HEK293 (cell line): ENCODE results near the gene ACVR2A.

Experiments used
- CTCF ChIA-PET: fragments of 350-600 bp; formaldehyde crosslinking; extraction: SDS; loops from one replicate; lab custom pipeline; 2021; ENCODE audit warnings: antibody characterized with exemption; lab: Yijun Ruan, JAX
- POLR2A ChIA-PET: fragments of 300-600 bp; formaldehyde crosslinking; extraction: SDS; loops from one replicate; lab custom pipeline; 2020; ENCODE audit warnings: antibody characterized with exemption, inconsistent platforms; lab: Yijun Ruan, JAX
- H3K27ac ChIP-seq: fragments of 200-500 bp; sonication (Bioruptor generic); 2 replicates; pipeline ENCODE4 v1.5.1; 2014; ENCODE audit warnings: low read depth, low read length, control low read depth, inconsistent platforms; ENCODE audit errors: extremely low read depth
- H3K36me3 ChIP-seq, 2 experiments: fragments of 200-500 bp in 1 of 2; sonication (Bioruptor generic) in 1 of 2; 1 replicate in 1 of 2; 2 replicates in 1 of 2; pipeline ENCODE4 v1.5.1; 2014 to 2017; ENCODE audit warnings: inconsistent platforms in 2 of 2, low read length in 2 of 2; ENCODE audit not compliant: control insufficient read depth in 2 of 2, insufficient read depth in 1 of 2
- H3K4me1 ChIP-seq: fragments of 200-500 bp; sonication (Bioruptor generic); 2 replicates; pipeline ENCODE4 v1.5.1; 2014; ENCODE audit warnings: mild to moderate bottlenecking, low read length, inconsistent platforms; ENCODE audit not compliant: control insufficient read depth, insufficient read depth
- H3K4me3 ChIP-seq: 2 replicates; pipeline ENCODE4 v1.5.1; 2011; ENCODE audit warnings: low read depth, mild to moderate bottlenecking, control low read depth, low read length, moderate library complexity
- H3K9me3 ChIP-seq: fragments of 200-500 bp; sonication (Bioruptor generic); 2 replicates; pipeline ENCODE4 v1.5.1; 2014; ENCODE audit warnings: low read depth, low read length, inconsistent platforms; ENCODE audit not compliant: control insufficient read depth, insufficient read depth
- FEZF1 ChIP-seq: fragments of 450-650 bp; formaldehyde crosslinking; IDR thresholded peaks from 2 replicates; pipeline ENCODE4 v1.5.1; 2016; ENCODE audit warnings: missing biosample characterization, missing genetic modification characterization
- IKZF3 ChIP-seq: fragments of 450-650 bp; IDR thresholded peaks from 2 replicates; pipeline ENCODE4 v1.5.0; 2018; ENCODE audit warnings: missing biosample characterization, mild to moderate bottlenecking, missing genetic modification characterization, moderate library complexity
- KLF8 ChIP-seq: fragments of 450-650 bp; formaldehyde crosslinking; IDR thresholded peaks from 2 replicates; pipeline ENCODE4 v1.5.1; 2016; ENCODE audit warnings: missing biosample characterization, missing genetic modification characterization
- ZBTB1 ChIP-seq: fragments of 450-650 bp; formaldehyde crosslinking; IDR thresholded peaks from 2 replicates; pipeline ENCODE4 v1.5.1; 2016; ENCODE audit warnings: missing biosample characterization, missing genetic modification characterization
- ZBTB21 ChIP-seq: fragments of 450-650 bp; formaldehyde crosslinking; IDR thresholded peaks from 2 replicates; pipeline ENCODE4 v1.5.1; 2017; ENCODE audit warnings: missing biosample characterization, missing genetic modification characterization
- ZBTB26 ChIP-seq: fragments of 450-650 bp; formaldehyde crosslinking; optimal IDR thresholded peaks from 2 replicates; pipeline ENCODE3; 2016; ENCODE audit warnings: missing biosample characterization, mild to moderate bottlenecking, missing genetic modification characterization
- ZBTB7A ChIP-seq: fragments of 450-650 bp; formaldehyde crosslinking; IDR thresholded peaks from 2 replicates; pipeline ENCODE4 v1.5.1; 2016; ENCODE audit warnings: low read depth, missing biosample characterization, missing genetic modification characterization
- ZBTB8A ChIP-seq: fragments of 450-650 bp; formaldehyde crosslinking; IDR thresholded peaks from 2 replicates; pipeline ENCODE4 v1.5.1; 2016; ENCODE audit warnings: missing biosample characterization, missing genetic modification characterization
- ZFHX2 ChIP-seq: fragments of 450-650 bp; formaldehyde crosslinking; conservative IDR thresholded peaks from 2 replicates; pipeline ENCODE4 v1.5.1; 2016; ENCODE audit warnings: missing biosample characterization, missing genetic modification characterization
- ZNF114 ChIP-seq: fragments of 450-650 bp; formaldehyde crosslinking; IDR thresholded peaks from 2 replicates; pipeline ENCODE4 v1.5.0; 2017; ENCODE audit warnings: missing biosample characterization, missing genetic modification characterization
- ZNF121 ChIP-seq: fragments of 450-650 bp; formaldehyde crosslinking; IDR thresholded peaks from 2 replicates; pipeline ENCODE4 v1.5.1; 2016; ENCODE audit warnings: missing biosample characterization, missing genetic modification characterization
- ZNF157 ChIP-seq: fragments of 450-650 bp; formaldehyde crosslinking; IDR thresholded peaks from 2 replicates; pipeline ENCODE4 v1.5.1; 2016; ENCODE audit warnings: missing biosample characterization, missing genetic modification characterization
- ZNF19 ChIP-seq: fragments of 450-650 bp; formaldehyde crosslinking; IDR thresholded peaks from 2 replicates; pipeline ENCODE4; 2016; ENCODE audit warnings: missing biosample characterization, missing genetic modification characterization, low read depth
- ZNF292 ChIP-seq: fragments of 450-650 bp; formaldehyde crosslinking; IDR thresholded peaks from 2 replicates; pipeline ENCODE4 v1.5.1; 2016; ENCODE audit warnings: low read depth, missing biosample characterization, missing genetic modification characterization, borderline replicate concordance
- ZNF302 ChIP-seq: fragments of 450-650 bp; formaldehyde crosslinking; IDR thresholded peaks from 2 replicates; pipeline ENCODE4 v1.5.1; 2016; ENCODE audit warnings: missing biosample characterization, missing genetic modification characterization, low read depth
- ZNF311 ChIP-seq: fragments of 450-650 bp; formaldehyde crosslinking; IDR thresholded peaks from 2 replicates; pipeline ENCODE4 v1.5.1; 2017; ENCODE audit warnings: missing biosample characterization, missing genetic modification characterization, borderline replicate concordance
- ZNF391 ChIP-seq: fragments of 450-650 bp; formaldehyde crosslinking; IDR thresholded peaks from 2 replicates; pipeline ENCODE4 v1.5.1; 2016; ENCODE audit warnings: low read depth, missing biosample characterization, missing genetic modification characterization, borderline replicate concordance
- ZNF394 ChIP-seq: fragments of 450-650 bp; formaldehyde crosslinking; IDR thresholded peaks from 2 replicates; pipeline ENCODE4 v1.5.1; 2016; ENCODE audit warnings: missing biosample characterization, missing genetic modification characterization, mild to moderate bottlenecking, moderate library complexity, borderline replicate concordance
- ZNF549 ChIP-seq: fragments of 450-650 bp; IDR thresholded peaks from 2 replicates; pipeline ENCODE4 v1.5.1; 2018; ENCODE audit warnings: missing biosample characterization, missing genetic modification characterization, mild to moderate bottlenecking, inconsistent platforms, moderate library complexity
- ZNF600 ChIP-seq: fragments of 450-650 bp; formaldehyde crosslinking; IDR thresholded peaks from 2 replicates; pipeline ENCODE4 v1.5.1; 2016; ENCODE audit warnings: missing biosample characterization, missing genetic modification characterization
- ZNF626 ChIP-seq: fragments of 450-650 bp; sonication (Bioruptor Pico); formaldehyde crosslinking; IDR thresholded peaks from 2 replicates; pipeline ENCODE4 v1.5.1; 2018; ENCODE audit warnings: missing biosample characterization, missing genetic modification characterization, inconsistent platforms
- ZNF701 ChIP-seq: fragments of 450-650 bp; formaldehyde crosslinking; IDR thresholded peaks from 2 replicates; pipeline ENCODE4 v1.5.1; 2016; ENCODE audit warnings: missing biosample characterization, missing genetic modification characterization
- ZNF707 ChIP-seq: fragments of 450-650 bp; formaldehyde crosslinking; IDR thresholded peaks from 2 replicates; pipeline ENCODE4 v1.5.1; 2016; ENCODE audit warnings: missing biosample characterization, missing genetic modification characterization
- ZSCAN23 ChIP-seq: fragments of 450-650 bp; formaldehyde crosslinking; IDR thresholded peaks from 2 replicates; pipeline ENCODE4 v1.5.1; 2016; ENCODE audit warnings: missing biosample characterization, missing genetic modification characterization
- TF ChIP-seq, protein P1 (sequence below): fragments of 450-650 bp; formaldehyde crosslinking; IDR thresholded peaks from 2 replicates; pipeline ENCODE4 v1.5.1; 2016; ENCODE audit warnings: missing biosample characterization, missing genetic modification characterization
- TF ChIP-seq, protein P2 (sequence below): fragments of 450-650 bp; formaldehyde crosslinking; conservative IDR thresholded peaks from 2 replicates; pipeline ENCODE4 v1.5.1; 2016; ENCODE audit warnings: low read depth, missing biosample characterization, missing genetic modification characterization
- TF ChIP-seq, protein P3 (sequence below): fragments of 450-650 bp; formaldehyde crosslinking; IDR thresholded peaks from 2 replicates; pipeline ENCODE4 v1.5.1; 2016; ENCODE audit warnings: missing biosample characterization, missing genetic modification characterization

Gene ACVR2A

DNA sequence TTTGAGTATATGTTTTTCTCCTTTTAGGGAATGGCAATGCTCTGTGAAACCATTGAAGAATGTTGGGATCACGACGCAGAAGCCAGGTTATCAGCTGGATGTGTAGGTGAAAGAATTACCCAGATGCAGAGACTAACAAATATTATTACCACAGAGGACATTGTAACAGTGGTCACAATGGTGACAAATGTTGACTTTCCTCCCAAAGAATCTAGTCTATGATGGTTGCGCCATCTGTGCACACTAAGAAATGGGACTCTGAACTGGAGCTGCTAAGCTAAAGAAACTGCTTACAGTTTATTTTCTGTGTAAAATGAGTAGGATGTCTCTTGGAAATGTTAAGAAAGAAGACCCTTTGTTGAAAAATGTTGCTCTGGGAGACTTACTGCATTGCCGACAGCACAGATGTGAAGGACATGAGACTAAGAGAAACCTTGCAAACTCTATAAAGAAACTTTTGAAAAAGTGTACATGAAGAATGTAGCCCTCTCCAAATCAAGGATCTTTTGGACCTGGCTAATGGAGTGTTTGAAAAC lies 82.3 kb downstream of the ACVR2A start:
- Histone ChIP-seq H3K9me3 (no peaks in the 10 kb centered on the region), H3K27ac (no peak overlapping the region)
- no peak for TF ChIP-seq ZNF701 (tag by site-specific recombination)
- TF ChIP-seq ZNF19 (tag by site-specific recombination), result no peak
- TF ChIP-seq, protein P1, sequence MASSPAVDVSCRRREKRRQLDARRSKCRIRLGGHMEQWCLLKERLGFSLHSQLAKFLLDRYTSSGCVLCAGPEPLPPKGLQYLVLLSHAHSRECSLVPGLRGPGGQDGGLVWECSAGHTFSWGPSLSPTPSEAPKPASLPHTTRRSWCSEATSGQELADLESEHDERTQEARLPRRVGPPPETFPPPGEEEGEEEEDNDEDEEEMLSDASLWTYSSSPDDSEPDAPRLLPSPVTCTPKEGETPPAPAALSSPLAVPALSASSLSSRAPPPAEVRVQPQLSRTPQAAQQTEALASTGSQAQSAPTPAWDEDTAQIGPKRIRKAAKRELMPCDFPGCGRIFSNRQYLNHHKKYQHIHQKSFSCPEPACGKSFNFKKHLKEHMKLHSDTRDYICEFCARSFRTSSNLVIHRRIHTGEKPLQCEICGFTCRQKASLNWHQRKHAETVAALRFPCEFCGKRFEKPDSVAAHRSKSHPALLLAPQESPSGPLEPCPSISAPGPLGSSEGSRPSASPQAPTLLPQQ, result no peak
- TF ChIP-seq KLF8 (tag by site-specific recombination), result no peak
- no peak for TF ChIP-seq ZNF600 (tag by site-specific recombination)
- TF ChIP-seq ZNF707 (tag by site-specific recombination), result no peak
- TF ChIP-seq ZBTB8A (tag by site-specific recombination), result no peak
- TF ChIP-seq ZBTB21, result no peak
- TF ChIP-seq ZNF311 (tag by site-specific recombination), result no peak
- no peak for TF ChIP-seq ZBTB1 (tag by site-specific recombination)
- TF ChIP-seq, all 188 proteins: peak for 0
- Histone ChIP-seq H3K4me1 (no peaks in the 10 kb centered on the region), H3K36me3 (peaks cover 0 to 23% of the 10 kb centered on the region in 2 experiments; a peak in 2 of 3 replicates), H3K4me3 (no peak overlapping the region)
- CTCF ChIA-PET, result interaction anchor here (0.6 to 1.9 kb wide), 2 partner anchors 10 to 12 kb away, joined by 3 to 4 read pairs; no protein-coding TSS in a partner anchor
- POLR2A ChIA-PET, result no interaction called here

GRCh38 chr2:147933931-147934330 lies 89.1 kb downstream of the ACVR2A start:
- ChIA-PET CTCF (interaction anchor here (0.9 kb wide), 1 partner anchor 1056 kb away, joined by 3 read pairs; no protein-coding TSS in a partner anchor), POLR2A (no interaction called here)
- Histone ChIP-seq H3K4me1 (no peaks in the 10 kb centered on the region), H3K36me3 (peaks cover 18 to 59% of the 10 kb centered on the region in 2 experiments), H3K27ac (no peak overlapping the region), H3K9me3 (no peaks in the 10 kb centered on the region), H3K4me3 (no peak overlapping the region)
- TF ChIP-seq ZNF549 (no peak), ZNF626 (no peak), ZBTB7A (tag by site-specific recombination) (no peak), ZNF394 (tag by site-specific recombination) (no peak), FEZF1 (tag by site-specific recombination) (no peak), ZSCAN23 (tag by site-specific recombination) (no peak), ZNF157 (tag by site-specific recombination) (no peak), ZNF391 (tag by site-specific recombination) (no peak), IKZF3 (tag by site-specific recombination) (no peak), ZNF302 (tag by site-specific recombination) (no peak), ZNF292 (tag by site-specific recombination) (no peak), ZFHX2 (tag by site-specific recombination) (no peak), ZNF114 (no peak), ZNF121 (tag by site-specific recombination) (no peak), ZBTB26 (tag by site-specific recombination) (no peak)
- TF ChIP-seq, protein P2, sequence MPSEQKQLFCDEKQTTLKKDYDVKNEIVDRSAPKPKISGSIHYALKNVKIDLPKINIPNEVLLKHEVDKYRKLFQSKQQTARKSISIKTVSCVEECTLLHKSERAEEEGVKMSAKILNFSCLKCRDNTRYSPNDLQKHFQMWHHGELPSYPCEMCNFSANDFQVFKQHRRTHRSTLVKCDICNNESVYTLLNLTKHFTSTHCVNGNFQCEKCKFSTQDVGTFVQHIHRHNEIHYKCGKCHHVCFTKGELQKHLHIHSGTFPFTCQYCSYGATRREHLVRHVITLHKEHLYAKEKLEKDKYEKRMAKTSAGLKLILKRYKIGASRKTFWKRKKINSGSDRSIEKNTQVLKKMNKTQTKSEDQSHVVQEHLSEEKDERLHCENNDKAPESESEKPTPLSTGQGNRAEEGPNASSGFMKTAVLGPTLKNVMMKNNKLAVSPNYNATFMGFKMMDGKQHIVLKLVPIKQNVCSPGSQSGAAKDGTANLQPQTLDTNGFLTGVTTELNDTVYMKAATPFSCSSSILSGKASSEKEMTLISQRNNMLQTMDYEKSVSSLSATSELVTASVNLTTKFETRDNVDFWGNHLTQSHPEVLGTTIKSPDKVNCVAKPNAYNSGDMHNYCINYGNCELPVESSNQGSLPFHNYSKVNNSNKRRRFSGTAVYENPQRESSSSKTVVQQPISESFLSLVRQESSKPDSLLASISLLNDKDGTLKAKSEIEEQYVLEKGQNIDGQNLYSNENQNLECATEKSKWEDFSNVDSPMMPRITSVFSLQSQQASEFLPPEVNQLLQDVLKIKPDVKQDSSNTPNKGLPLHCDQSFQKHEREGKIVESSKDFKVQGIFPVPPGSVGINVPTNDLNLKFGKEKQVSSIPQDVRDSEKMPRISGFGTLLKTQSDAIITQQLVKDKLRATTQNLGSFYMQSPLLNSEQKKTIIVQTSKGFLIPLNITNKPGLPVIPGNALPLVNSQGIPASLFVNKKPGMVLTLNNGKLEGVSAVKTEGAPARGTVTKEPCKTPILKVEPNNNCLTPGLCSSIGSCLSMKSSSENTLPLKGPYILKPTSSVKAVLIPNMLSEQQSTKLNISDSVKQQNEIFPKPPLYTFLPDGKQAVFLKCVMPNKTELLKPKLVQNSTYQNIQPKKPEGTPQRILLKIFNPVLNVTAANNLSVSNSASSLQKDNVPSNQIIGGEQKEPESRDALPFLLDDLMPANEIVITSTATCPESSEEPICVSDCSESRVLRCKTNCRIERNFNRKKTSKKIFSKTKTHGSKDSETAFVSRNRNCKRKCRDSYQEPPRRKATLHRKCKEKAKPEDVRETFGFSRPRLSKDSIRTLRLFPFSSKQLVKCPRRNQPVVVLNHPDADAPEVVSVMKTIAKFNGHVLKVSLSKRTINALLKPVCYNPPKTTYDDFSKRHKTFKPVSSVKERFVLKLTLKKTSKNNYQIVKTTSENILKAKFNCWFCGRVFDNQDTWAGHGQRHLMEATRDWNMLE (tag by site-specific recombination), result no peak
- TF ChIP-seq, protein P3, sequence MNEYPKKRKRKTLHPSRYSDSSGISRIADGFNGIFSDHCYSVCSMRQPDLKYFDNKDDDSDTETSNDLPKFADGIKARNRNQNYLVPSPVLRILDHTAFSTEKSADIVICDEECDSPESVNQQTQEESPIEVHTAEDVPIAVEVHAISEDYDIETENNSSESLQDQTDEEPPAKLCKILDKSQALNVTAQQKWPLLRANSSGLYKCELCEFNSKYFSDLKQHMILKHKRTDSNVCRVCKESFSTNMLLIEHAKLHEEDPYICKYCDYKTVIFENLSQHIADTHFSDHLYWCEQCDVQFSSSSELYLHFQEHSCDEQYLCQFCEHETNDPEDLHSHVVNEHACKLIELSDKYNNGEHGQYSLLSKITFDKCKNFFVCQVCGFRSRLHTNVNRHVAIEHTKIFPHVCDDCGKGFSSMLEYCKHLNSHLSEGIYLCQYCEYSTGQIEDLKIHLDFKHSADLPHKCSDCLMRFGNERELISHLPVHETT (tag by site-specific recombination), result no peak
